Keratinocyte (primary cell): Measurements from ENCODE around the gene SMIM23. TPM values are rescaled to one million over a fixed set of nuclear protein-coding genes. Genes with fewer than 3 reads are reported as not detected.

Experiments
- DNase-seq: peaks from one replicate; pipeline ENCODE4 v3.0.0-alpha.2; 2011; ENCODE audit warnings: low read depth, missing footprints, low spot score
- FAIRE-seq: peaks from 2 replicates; lab custom pipeline; 2011; peaks lifted over from hg19 to GRCh38; lab: Jason Lieb, UNC
- H2AFZ ChIP-seq: 2 replicates; pipeline ENCODE4 v1.6.0; 2012; ENCODE audit warnings: low read length, control low read depth, inconsistent platforms; ENCODE audit not compliant: control insufficient read depth
- H3K27ac ChIP-seq: 2 replicates; pipeline ENCODE4 v1.5.1; 2011; ENCODE audit warnings: low read length; ENCODE audit not compliant: control insufficient read depth, insufficient read depth
- H3K27me3 ChIP-seq: 3 replicates; pipeline ENCODE4 v1.6.0; 2011; ENCODE audit warnings: low read length; ENCODE audit not compliant: control insufficient read depth, insufficient read depth; ENCODE audit errors: extremely low read depth
- H3K36me3 ChIP-seq, 2 experiments: 2 replicates in 1 of 2; 3 replicates in 1 of 2; pipeline ENCODE4 v1.5.1; 2011; ENCODE audit warnings: low read length in 2 of 2, mild to moderate bottlenecking in 1 of 2; ENCODE audit not compliant: control insufficient read depth in 2 of 2, insufficient read depth in 2 of 2; ENCODE audit errors: extremely low read depth in 1 of 2
- H3K4me1 ChIP-seq: 3 replicates; pipeline ENCODE4 v1.5.1; 2011; ENCODE audit warnings: low read length; ENCODE audit not compliant: control insufficient read depth, insufficient read depth; ENCODE audit errors: extremely low read depth
- H3K4me2 ChIP-seq: 3 replicates; pipeline ENCODE4 v1.6.0; 2011; ENCODE audit warnings: low read depth, low read length; ENCODE audit not compliant: control insufficient read depth, insufficient read depth; ENCODE audit errors: extremely low read depth
- H3K4me3 ChIP-seq, 3 experiments: fragments of 200-600 bp in 1 of 3; sonication (generic) in 1 of 3; 2 replicates in 2 of 3; 3 replicates in 1 of 3; pipeline ENCODE4 v1.5.1; 2011 to 2016; ENCODE audit warnings: low read length in 3 of 3, mild to moderate bottlenecking in 3 of 3, control low read depth in 2 of 3, inconsistent platforms in 1 of 3, low read depth in 1 of 3, mixed read lengths in 1 of 3, mixed run types in 1 of 3, moderate library complexity in 1 of 3; ENCODE audit not compliant: control insufficient read depth in 2 of 3, insufficient read depth in 2 of 3; ENCODE audit errors: extremely low read depth in 1 of 3
- H3K79me2 ChIP-seq: 2 replicates; pipeline ENCODE4 v1.6.0; 2012; ENCODE audit warnings: low read length; ENCODE audit not compliant: control insufficient read depth, insufficient read depth
- H3K9ac ChIP-seq: 3 replicates; pipeline ENCODE4 v1.6.0; 2011; ENCODE audit warnings: low read length; ENCODE audit not compliant: control insufficient read depth, insufficient read depth; ENCODE audit errors: extremely low read depth
- H3K9me1 ChIP-seq: 3 replicates; pipeline ENCODE4 v1.6.0; 2011; ENCODE audit warnings: low read length; ENCODE audit not compliant: control insufficient read depth, insufficient read depth; ENCODE audit errors: extremely low read depth
- H3K9me3 ChIP-seq: 2 replicates; pipeline ENCODE4 v1.5.1; 2012; ENCODE audit warnings: low read depth, low read length; ENCODE audit not compliant: control insufficient read depth
- H4K20me1 ChIP-seq: 3 replicates; pipeline ENCODE4 v1.6.0; 2011; ENCODE audit warnings: low read length; ENCODE audit not compliant: control insufficient read depth, insufficient read depth; ENCODE audit errors: extremely low read depth
- EZH2 ChIP-seq: IDR thresholded peaks from one replicate; pipeline ENCODE4 v1.6.1; 2012; ENCODE audit warnings: inconsistent platforms, mild to moderate bottlenecking, low read length, moderate library complexity
- dilution Hi-C: fragments of 300-500 bp; cut with MboI; formaldehyde crosslinking; loops from one replicate; pipeline ENCODE4 v1.7.0; 2020; ENCODE audit warnings: low sequenced_read_pairs; ENCODE audit not compliant: extremely low pct_ligation_motif_present
- polyA plus RNA-seq, 5 experiments: library from polyadenylated mRNA; depleted of rRNA in 3 of 5; stranded (reverse) in 3 of 5; stranded (forward) in 1 of 5; unstranded in 1 of 5; fragments of >200 nt; gene quantifications; 1 replicate in 1 of 5; 2 replicates in 3 of 5; 3 replicates in 1 of 5; pipeline versions ENCODE4 v1.2.1 to v1.2.3, GENCODE V29; 2011 to 2012; ENCODE audit warnings: missing spikeins in 2 of 5, low read depth in 1 of 5, low replicate concordance in 1 of 5
- TF ChIP-seq, protein P1 (sequence below), 3 experiments: IDR thresholded peaks in 1 of 3; conservative IDR thresholded peaks in 1 of 3; optimal IDR thresholded peaks in 1 of 3; 2 replicates in 2 of 3; 3 replicates in 1 of 3; pipeline versions ENCODE3 to v1.5.1; 2011; ENCODE audit warnings: low read length in 3 of 3, mild to moderate bottlenecking in 3 of 3, moderate library complexity in 2 of 3, control low read depth in 1 of 3, inconsistent platforms in 1 of 3; ENCODE audit not compliant: insufficient read depth in 2 of 3; ENCODE audit errors: extremely low read depth in 1 of 3

The SMIM23 gene
- polyA plus RNA-seq, 1 donor (not counting 4 experiments of a cell fraction or from before 2014, with no cell fraction given), result not detected

DNA sequence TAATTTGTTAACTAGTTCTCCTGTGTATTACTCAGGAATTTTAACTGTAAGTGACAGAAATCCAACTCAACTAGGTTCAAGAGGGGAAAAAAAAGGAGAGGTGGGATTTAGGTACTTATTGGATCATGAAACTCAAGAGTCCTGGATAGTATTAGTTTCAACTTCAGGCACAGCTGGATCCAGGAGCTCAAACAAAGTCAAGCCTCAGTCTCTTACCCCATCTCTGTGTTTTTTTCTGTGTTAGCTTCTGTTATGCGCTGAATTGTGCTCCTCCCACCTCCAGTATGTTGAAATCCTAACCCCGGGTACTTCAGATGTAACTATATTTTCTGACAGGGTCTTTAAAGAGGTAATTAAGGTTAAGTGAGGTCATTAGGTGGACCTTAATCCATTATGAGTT is 53.5 kb downstream of the SMIM23 start:
- no peak overlapping the region for H3K4me3 ChIP-seq
- no peaks in the 10 kb centered on the region for H4K20me1 ChIP-seq
- no peak overlapping the region for H2AFZ ChIP-seq
- H3K4me1 ChIP-seq, result peaks cover 9% of the 10 kb centered on the region
- no peak overlapping the region for H3K4me2 ChIP-seq
- no peaks in the 10 kb centered on the region for H3K9me1 ChIP-seq
- DNase-seq (no peak), FAIRE-seq (no peak)
- H3K27ac ChIP-seq, result no peak overlapping the region
- H3K27me3 ChIP-seq, result no peaks in the 10 kb centered on the region
- no peaks in the 10 kb centered on the region for H3K79me2 ChIP-seq
- no peak overlapping the region for H3K9ac ChIP-seq
- H3K9me3 ChIP-seq, result no peaks in the 10 kb centered on the region
- H3K36me3 ChIP-seq, result no peaks in the 10 kb centered on the region
- no peak for TF ChIP-seq EZH2
- TF ChIP-seq, protein P1, sequence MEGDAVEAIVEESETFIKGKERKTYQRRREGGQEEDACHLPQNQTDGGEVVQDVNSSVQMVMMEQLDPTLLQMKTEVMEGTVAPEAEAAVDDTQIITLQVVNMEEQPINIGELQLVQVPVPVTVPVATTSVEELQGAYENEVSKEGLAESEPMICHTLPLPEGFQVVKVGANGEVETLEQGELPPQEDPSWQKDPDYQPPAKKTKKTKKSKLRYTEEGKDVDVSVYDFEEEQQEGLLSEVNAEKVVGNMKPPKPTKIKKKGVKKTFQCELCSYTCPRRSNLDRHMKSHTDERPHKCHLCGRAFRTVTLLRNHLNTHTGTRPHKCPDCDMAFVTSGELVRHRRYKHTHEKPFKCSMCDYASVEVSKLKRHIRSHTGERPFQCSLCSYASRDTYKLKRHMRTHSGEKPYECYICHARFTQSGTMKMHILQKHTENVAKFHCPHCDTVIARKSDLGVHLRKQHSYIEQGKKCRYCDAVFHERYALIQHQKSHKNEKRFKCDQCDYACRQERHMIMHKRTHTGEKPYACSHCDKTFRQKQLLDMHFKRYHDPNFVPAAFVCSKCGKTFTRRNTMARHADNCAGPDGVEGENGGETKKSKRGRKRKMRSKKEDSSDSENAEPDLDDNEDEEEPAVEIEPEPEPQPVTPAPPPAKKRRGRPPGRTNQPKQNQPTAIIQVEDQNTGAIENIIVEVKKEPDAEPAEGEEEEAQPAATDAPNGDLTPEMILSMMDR (optimal IDR thresholded peaks at IDR 0.05 in 1 of 3, IDR thresholded peaks at IDR 0.05 in 1 of 3, conservative IDR thresholded peaks at IDR 0.05 in 1 of 3; ENCODE audit: extremely low read depth in 1 of 3, insufficient read depth in 2 of 3, low read length in 3 of 3), result no peak
- dilution Hi-C loops, result no loop called here

DNA sequence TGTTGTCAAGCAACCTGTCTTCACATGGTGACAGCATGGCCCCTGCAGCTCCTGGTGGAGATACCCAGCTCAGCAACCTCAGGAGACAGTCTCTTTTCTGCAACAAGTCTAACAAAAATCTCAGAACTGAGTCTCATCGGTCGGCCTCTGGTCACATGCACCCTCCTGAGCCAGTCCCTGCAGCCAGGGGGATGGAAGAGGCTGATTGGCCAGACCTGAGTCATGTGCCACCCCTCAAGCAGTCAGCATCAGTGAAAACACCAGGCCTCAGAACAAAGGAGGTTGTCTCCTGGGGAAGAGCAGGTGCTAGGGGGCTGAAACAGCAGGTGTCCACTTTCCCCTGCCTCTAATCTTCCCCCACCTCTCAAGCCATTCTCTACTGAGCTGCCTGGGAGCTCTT is 54.4 kb downstream of the SMIM23 start:
- DNase-seq (no peak), FAIRE-seq (no peak)
- dilution Hi-C loops, result no loop called here
- Histone ChIP-seq H3K9me1 (no peaks in the 10 kb centered on the region), H3K4me3 (no peak overlapping the region), H3K4me1 (peaks cover 9% of the 10 kb centered on the region), H3K27ac (no peak overlapping the region), H4K20me1 (no peaks in the 10 kb centered on the region), H3K79me2 (no peaks in the 10 kb centered on the region), H3K36me3 (no peaks in the 10 kb centered on the region), H3K27me3 (no peaks in the 10 kb centered on the region), H2AFZ (no peak overlapping the region), H3K9me3 (no peaks in the 10 kb centered on the region), H3K9ac (no peak overlapping the region), H3K4me2 (no peak overlapping the region)
- no peak for TF ChIP-seq EZH2
- TF ChIP-seq, protein P1 (optimal IDR thresholded peaks at IDR 0.05 in 1 of 3, IDR thresholded peaks at IDR 0.05 in 1 of 3, conservative IDR thresholded peaks at IDR 0.05 in 1 of 3; ENCODE audit: extremely low read depth in 1 of 3, insufficient read depth in 2 of 3, low read length in 3 of 3), result no peak

Other genes starting within 250 kb of the SMIM23 start
- 36.5 to 48.4 TPM (median 44.0 TPM) in 3 replicates for gene FBXW11, start 220.8 kb downstream of the SMIM23 start, polyA plus RNA-seq